Activated CD4-positive, alpha-beta T cell treated with anti-CD3 and anti-CD28 coated beads, Interleukin-2, Interleukin-6, amounts not matched to agents 100 ng/mL and 50 ng/mL, durations not matched to agents 16 hours and 8 hours (primary cell): ENCODE data around the gene FAM118A.
"Not testable (repeated sequence)": the region's sequence is repeated elsewhere in the genome, so short reads cannot be mapped to it uniquely, and the experiment has no call there.

Experiments used
- DNase-seq: peaks from one replicate; pipeline ENCODE4 v3.0.0-alpha.2; 2020

Gene FAM118A

GRCh38 chr22:45284705-45285262 is 24.9 kb upstream of the FAM118A start, which contains the start of gene UPK3A:
TSS of gene UPK3A (plus strand) at chr22:45284949. CDS start at chr22:45285014, 65 bp downstream.
- peak; percentile 50 for DNase-seq

GRCh38 chr22:45285263-45286058 is 24.3 kb upstream of the FAM118A start:
- no peak for DNase-seq

GRCh38 chr22:45286854-45287551 is 22.7 kb upstream of the FAM118A start:
- DNase-seq, result no peak

GRCh38 chr22:45290410-45290936 is 19.3 kb upstream of the FAM118A start:
- DNase-seq, result no peak

- DNase-seq, result no peak
Measured at GRCh38 chr22:45291061-45291930, 18.4 kb upstream of the FAM118A start.

GRCh38 chr22:45291931-45292290 is 17.8 kb upstream of the FAM118A start:
- no peak for DNase-seq

- DNase-seq, result no peak
Measured at GRCh38 chr22:45292731-45293442, 16.8 kb upstream of the FAM118A start.

GRCh38 chr22:45294030-45294429 is 15.7 kb upstream of the FAM118A start:
- DNase-seq, result no peak

GRCh38 chr22:45295004-45295403 is 14.7 kb upstream of the FAM118A start:
- DNase-seq, result not testable (repeated sequence)

- no peak for DNase-seq
Measured at GRCh38 chr22:45295492-45295891, 14.2 kb upstream of the FAM118A start.

GRCh38 chr22:45296628-45297297 is 13.0 kb upstream of the FAM118A start:
- peak; percentile 33 for DNase-seq

- no peak for DNase-seq
Measured at GRCh38 chr22:45298934-45299505, 10.7 kb upstream of the FAM118A start.

GRCh38 chr22:45302751-45303150 is 7.0 kb upstream of the FAM118A start:
- DNase-seq, result no peak

- DNase-seq, result no peak
Measured at GRCh38 chr22:45303181-45303580, 6.6 kb upstream of the FAM118A start.

GRCh38 chr22:45304971-45305370 is 4.8 kb upstream of the FAM118A start:
- DNase-seq, result no peak

GRCh38 chr22:45305456-45306075 is 4.2 kb upstream of the FAM118A start:
- DNase-seq, result no peak

GRCh38 chr22:45306139-45306538 is 3.6 kb upstream of the FAM118A start:
- DNase-seq, result no peak

- no peak for DNase-seq
Measured at GRCh38 chr22:45308391-45308956, 1.3 kb upstream of the FAM118A start.

GRCh38 chr22:45308957-45309421 is 745 bp upstream of the FAM118A start:
- DNase-seq, result peak; percentile 28
